RWPE2 (cell line): ENCODE data around the gene CRKL.

Source experiments
- ATAC-seq: fragments of 200-7000 bp; cut with Tn5 transposase; 3 replicates; pipeline ENCODE4 v1.9.1; 2021; ENCODE audit warnings: low read depth
- DNase-seq: peaks from one replicate; pipeline ENCODE4 v3.0.0-alpha.2; 2020; ENCODE audit warnings: low spot score
- H3K27ac ChIP-seq: fragments of 450-650 bp; 2 replicates; pipeline ENCODE4 v1.5.1; 2017; ENCODE audit warnings: mild to moderate bottlenecking; ENCODE audit not compliant: poor library complexity, severe bottlenecking
- H3K27me3 ChIP-seq: fragments of 250-450 bp; sonication (Bioruptor Pico); 2 replicates; pipeline ENCODE4 v1.5.1; 2021; ENCODE audit warnings: mild to moderate bottlenecking, moderate library complexity; ENCODE audit not compliant: insufficient read depth, poor library complexity, severe bottlenecking
- H3K36me3 ChIP-seq: fragments of 250-450 bp; sonication (Bioruptor Pico); 2 replicates; pipeline ENCODE4 v1.5.1; 2020; ENCODE audit warnings: low read depth, mild to moderate bottlenecking, moderate library complexity
- H3K4me1 ChIP-seq: fragments of 250-450 bp; sonication (Bioruptor Pico); 2 replicates; pipeline ENCODE4 v1.5.1; 2021; ENCODE audit warnings: mild to moderate bottlenecking, moderate library complexity; ENCODE audit not compliant: insufficient read depth, poor library complexity, severe bottlenecking
- H3K4me3 ChIP-seq: fragments of 250-450 bp; sonication (Bioruptor Pico); 2 replicates; pipeline ENCODE4 v1.5.1; 2021; ENCODE audit warnings: mild to moderate bottlenecking, moderate library complexity; ENCODE audit not compliant: severe bottlenecking
- H3K9me3 ChIP-seq: fragments of 250-450 bp; sonication (Bioruptor Pico); 2 replicates; pipeline ENCODE4 v1.5.1; 2021; ENCODE audit warnings: mild to moderate bottlenecking, moderate library complexity; ENCODE audit not compliant: severe bottlenecking
- CTCF ChIP-seq: fragments of 450-650 bp; IDR thresholded peaks from one replicate; pipeline ENCODE4 v1.5.1; 2017; ENCODE audit warnings: mild to moderate bottlenecking, moderate library complexity; ENCODE audit not compliant: poor library complexity, severe bottlenecking

Gene CRKL

GRCh38 chr22:20884454-20884853 is 32.8 kb upstream of the CRKL start:
- Histone ChIP-seq H3K9me3 (no peaks in the 10 kb centered on the region), H3K27me3 (no peaks in the 10 kb centered on the region), H3K4me3 (no peak overlapping the region), H3K27ac (no peak overlapping the region), H3K4me1 (peaks cover 9% of the 10 kb centered on the region), H3K36me3 (peaks cover 52% of the 10 kb centered on the region)
- ATAC-seq: no peak
- no peak for DNase-seq
- TF ChIP-seq CTCF: no peak

- no peak overlapping the region for H3K27ac ChIP-seq
- TF ChIP-seq CTCF: no peak
- peaks cover 52% of the 10 kb centered on the region for H3K36me3 ChIP-seq
- H3K27me3 ChIP-seq: no peaks in the 10 kb centered on the region
- DNase-seq (no peak), ATAC-seq (peak; percentile 10; the same call in 1 of the 3 replicates)
- no peaks in the 10 kb centered on the region for H3K9me3 ChIP-seq
- peaks cover 9% of the 10 kb centered on the region for H3K4me1 ChIP-seq
- H3K4me3 ChIP-seq: no peak overlapping the region
These were observed 32.1 kb upstream of the CRKL start for GRCh38 chr22:20885017-20885556.

GRCh38 chr22:20885557-20886323 is 31.5 kb upstream of the CRKL start:
- peak; percentile 92 for TF ChIP-seq CTCF
- no peak overlapping the region for H3K27ac ChIP-seq
- H3K4me1 ChIP-seq: peaks cover 9% of the 10 kb centered on the region
- H3K36me3 ChIP-seq: peaks cover 52% of the 10 kb centered on the region
- ATAC-seq (peak; percentile 95), DNase-seq (peak; percentile 72)
- H3K4me3 ChIP-seq: no peak overlapping the region
- no peaks in the 10 kb centered on the region for H3K9me3 ChIP-seq
- no peaks in the 10 kb centered on the region for H3K27me3 ChIP-seq

GRCh38 chr22:20887375-20887774 is 29.8 kb upstream of the CRKL start:
- peaks cover 45% of the 10 kb centered on the region for H3K36me3 ChIP-seq
- no peaks in the 10 kb centered on the region for H3K27me3 ChIP-seq
- ATAC-seq: peak; percentile 21; the same call in 1 of the 3 replicates
- DNase-seq: no peak
- no peaks in the 10 kb centered on the region for H3K9me3 ChIP-seq
- H3K4me1 ChIP-seq: no peaks in the 10 kb centered on the region
- no peak overlapping the region for H3K4me3 ChIP-seq
- H3K27ac ChIP-seq: no peak overlapping the region
- TF ChIP-seq CTCF: no peak

- Histone ChIP-seq H3K27me3 (no peaks in the 10 kb centered on the region), H3K4me3 (no peak overlapping the region), H3K9me3 (no peaks in the 10 kb centered on the region), H3K4me1 (no peaks in the 10 kb centered on the region), H3K36me3 (peaks cover 35% of the 10 kb centered on the region), H3K27ac (no peak overlapping the region)
- DNase-seq (no peak), ATAC-seq (no peak)
- TF ChIP-seq CTCF: no peak
These were observed 28.0 kb upstream of the CRKL start for GRCh38 chr22:20889025-20889704.
